Measurements from ENCODE around the gene VAV2.

The VAV2 gene

GRCh38 chr9:133913571-133914369 is 78.4 kb downstream of the VAV2 start:
- H4K20me1 ChIP-seq: peaks cover 1 to 91% (median 40%) of the 10 kb centered on the region in 11 experiments; a peak in 20 of 22 replicates
- no peak overlapping the region for H3K4me3 ChIP-seq
- H3K9ac ChIP-seq: no peak overlapping the region; a peak in 1 of 22 replicates
- peak overlapping the region in 8 of 11 experiments; percentile 7 to 47 (median 36); a peak in 12 of 22 replicates for H3K4me2 ChIP-seq
- H3K9me3 ChIP-seq (replicated peaks in 1 of 11): peaks cover 0 to 6% (median 4%) of the 10 kb centered on the region in 11 experiments; a peak in 9 of 22 replicates
- peaks cover 22 to 92% (median 71%) of the 10 kb centered on the region in 10 experiments for H3K4me1 ChIP-seq
- no peaks in the 10 kb centered on the region for H3K27me3 ChIP-seq
- H3K27ac ChIP-seq: peak overlapping the region in 4 of 11 experiments; percentile 0 to 36 (median 4); a peak in 2 of 22 replicates
- no peak for TF ChIP-seq Cebpa-rat (IDR thresholded peaks at IDR 0.05)
- H3K36me3 ChIP-seq: peaks cover 0 to 5% (median 0%) of the 10 kb centered on the region in 11 experiments; a peak in 4 of 22 replicates

DNA sequence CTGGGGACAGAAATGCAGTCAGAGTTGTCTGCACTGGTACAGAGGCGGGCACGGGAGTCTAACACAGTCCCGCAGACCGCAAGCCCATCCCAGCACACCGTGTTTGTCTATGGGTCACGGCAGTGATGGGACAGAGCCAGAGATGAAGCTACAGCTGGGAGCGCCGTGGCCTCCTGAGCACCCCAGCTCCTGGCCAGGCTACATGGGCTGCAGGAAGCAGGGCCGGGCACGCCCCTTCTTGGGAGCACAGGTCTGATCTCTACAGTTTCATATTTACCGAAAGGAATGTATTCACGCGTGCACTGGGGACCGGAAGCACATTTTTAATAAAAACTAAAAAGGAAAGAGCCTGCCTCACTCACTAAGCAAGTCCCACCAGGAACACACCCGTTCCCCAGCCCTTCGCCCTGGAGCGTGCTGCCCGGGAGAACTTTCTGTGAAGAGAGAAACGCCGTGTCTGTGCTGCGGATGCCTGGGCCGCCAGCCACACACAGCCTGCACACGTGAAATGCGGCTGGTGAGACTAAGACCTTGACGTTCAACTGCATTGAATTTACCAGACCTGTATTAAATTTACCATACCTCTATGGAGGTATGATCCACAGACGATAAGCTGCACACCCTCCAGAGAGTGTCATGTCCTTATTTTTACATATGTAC is 81.1 kb downstream of the VAV2 start:
- H3K4me3 ChIP-seq: no peak overlapping the region
- H3K27ac ChIP-seq: no peak overlapping the region
- peaks cover 0 to 5% (median 0%) of the 10 kb centered on the region in 11 experiments; a peak in 4 of 22 replicates for H3K36me3 ChIP-seq
- H3K9ac ChIP-seq: no peak overlapping the region
- H3K27me3 ChIP-seq: no peaks in the 10 kb centered on the region
- no peak for TF ChIP-seq Cebpa-rat (IDR thresholded peaks at IDR 0.05)
- peaks cover 19 to 88% (median 61%) of the 10 kb centered on the region in 11 experiments; a peak in 20 of 22 replicates for H4K20me1 ChIP-seq
- H3K9me3 ChIP-seq (replicated peaks in 1 of 11): peaks cover 0 to 6% (median 4%) of the 10 kb centered on the region in 11 experiments; a peak in 9 of 22 replicates
- peaks cover 8 to 88% (median 64%) of the 10 kb centered on the region in 10 experiments for H3K4me1 ChIP-seq
- no peak overlapping the region for H3K4me2 ChIP-seq

DNA sequence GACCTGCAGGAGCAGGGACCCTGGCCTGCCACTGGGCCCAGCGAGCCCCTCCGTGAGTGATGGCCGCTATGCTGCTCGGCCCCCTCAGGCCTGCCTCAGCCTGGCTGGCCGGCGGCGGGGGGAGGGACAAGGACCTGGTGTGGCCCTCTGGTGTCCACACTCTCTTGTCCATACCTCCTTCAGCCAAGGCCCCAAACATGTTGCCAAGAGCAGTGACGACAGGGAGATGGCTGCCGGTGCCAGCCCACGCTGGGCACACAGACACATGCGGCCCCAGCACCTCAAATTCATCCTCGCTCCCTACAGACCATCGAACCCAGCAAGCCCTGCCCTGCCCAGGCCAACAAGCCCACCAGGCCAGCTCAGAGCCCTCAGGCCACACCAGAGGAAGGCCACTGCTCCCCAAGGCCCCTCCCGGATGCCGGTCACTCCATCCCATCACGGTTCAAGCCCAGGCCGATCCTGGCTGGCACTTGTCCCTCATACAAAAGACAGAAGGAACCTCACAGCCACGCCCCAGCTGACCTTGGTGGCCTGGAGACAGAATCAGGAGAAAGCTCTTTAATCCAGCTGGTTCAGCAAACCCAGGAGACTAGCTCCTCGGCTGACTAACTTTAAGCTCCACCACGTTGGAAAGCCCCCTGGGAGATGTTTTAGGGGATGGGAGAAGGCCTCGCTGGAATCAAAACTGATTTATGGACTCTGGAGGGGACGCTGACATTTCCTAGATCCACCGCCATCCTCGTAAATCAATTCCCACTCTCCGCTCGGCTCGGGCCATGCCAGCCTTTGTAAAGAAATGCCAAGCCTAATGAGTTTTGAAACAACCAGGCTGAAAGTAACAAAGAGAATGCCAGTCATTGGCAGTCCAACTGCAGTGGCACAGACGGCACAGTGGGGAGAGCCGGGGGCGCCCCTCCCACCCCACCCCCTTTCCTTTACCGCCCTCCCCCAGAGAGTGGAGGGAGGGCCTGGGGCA is 84.9 kb downstream of the VAV2 start:
- Histone ChIP-seq H4K20me1 (peaks cover 47 to 93% (median 75%) of the 10 kb centered on the region in 11 experiments; a peak in 21 of 22 replicates), H3K27me3 (no peaks in the 10 kb centered on the region)

DNA sequence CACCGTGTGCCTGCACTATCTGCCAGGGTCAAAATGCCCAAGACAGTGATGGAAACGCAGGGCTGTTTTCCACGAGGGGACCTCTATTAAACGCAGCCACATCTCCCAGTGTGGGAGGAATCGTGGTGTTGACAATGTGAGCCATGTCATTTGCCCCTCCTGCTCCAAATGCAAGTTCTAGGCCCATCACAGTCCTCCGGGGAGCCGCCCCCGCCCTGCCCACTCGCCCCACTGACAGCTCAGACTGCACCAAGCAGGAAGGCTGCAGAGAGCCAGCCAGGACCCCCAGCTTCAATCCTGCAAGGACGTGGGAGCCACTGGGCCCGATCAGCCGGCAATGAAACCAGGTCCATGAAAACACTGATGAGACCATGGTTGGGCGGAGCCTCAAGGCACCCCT is 85.9 kb downstream of the VAV2 start:
- peak overlapping the region in 4 of 11 experiments; percentile 4 to 73 (median 54); a peak in 4 of 22 replicates for H3K4me2 ChIP-seq
- TF ChIP-seq Cebpa-rat (IDR thresholded peaks at IDR 0.05): no peak
- peaks cover 0 to 5% (median 0%) of the 10 kb centered on the region in 11 experiments; a peak in 3 of 22 replicates for H3K36me3 ChIP-seq
- H3K27ac ChIP-seq: peak overlapping the region in 1 of 11 experiments; percentile 41; a peak in 1 of 22 replicates
- no peaks in the 10 kb centered on the region for H3K27me3 ChIP-seq
- peaks cover 4 to 85% (median 68%) of the 10 kb centered on the region in 10 experiments; a peak in 18 of 20 replicates for H3K4me1 ChIP-seq
- H3K4me3 ChIP-seq: no peak overlapping the region
- H3K9me3 ChIP-seq (replicated peaks in 1 of 11): peaks cover 0 to 6% (median 4%) of the 10 kb centered on the region in 11 experiments; a peak in 9 of 22 replicates
- H3K9ac ChIP-seq: 0 out of 22 replicates have a peak overlapping the region, but pooled peaks of 1 of the 11 experiments have one; percentile 62
- H4K20me1 ChIP-seq: peaks cover 57 to 93% (median 78%) of the 10 kb centered on the region in 11 experiments; a peak in 21 of 22 replicates

More for the DNA sequence above, 84.9 kb downstream of the VAV2 start:
- H3K9me3 ChIP-seq (replicated peaks in 1 of 11): peaks cover 0 to 6% (median 4%) of the 10 kb centered on the region in 11 experiments; a peak in 9 of 22 replicates
- H3K4me1 ChIP-seq: peaks cover 4 to 81% (median 59%) of the 10 kb centered on the region in 10 experiments; a peak in 17 of 20 replicates
- H3K4me2 ChIP-seq: peak overlapping the region in 10 of 11 experiments; percentile 18 to 73 (median 52); a peak in 19 of 22 replicates
- peak overlapping the region in 6 of 11 experiments; percentile 11 to 50 (median 34); a peak in 10 of 22 replicates for H3K27ac ChIP-seq
- H3K9ac ChIP-seq: peak overlapping the region in 5 of 11 experiments; percentile 4 to 62 (median 35); a peak in 3 of 22 replicates
- no peak overlapping the region for H3K4me3 ChIP-seq
- TF ChIP-seq Cebpa-rat (IDR thresholded peaks at IDR 0.05): no peak
- H3K36me3 ChIP-seq: peaks cover 0 to 5% (median 0%) of the 10 kb centered on the region in 11 experiments; a peak in 4 of 22 replicates

- TF ChIP-seq Cebpa-rat (IDR thresholded peaks at IDR 0.05): no peak
- no peak overlapping the region for H3K4me3 ChIP-seq
- peaks cover 63 to 93% (median 84%) of the 10 kb centered on the region in 11 experiments; a peak in 21 of 22 replicates for H4K20me1 ChIP-seq
- H3K4me1 ChIP-seq: peaks cover 11 to 87% (median 72%) of the 10 kb centered on the region in 10 experiments; a peak in 18 of 20 replicates
- peaks cover 0 to 6% (median 4%) of the 10 kb centered on the region in 11 experiments; a peak in 9 of 22 replicates for H3K9me3 ChIP-seq (replicated peaks in 1 of 11)
- no peaks in the 10 kb centered on the region for H3K27me3 ChIP-seq
- peaks cover 0 to 5% (median 0%) of the 10 kb centered on the region in 11 experiments; a peak in 2 of 22 replicates for H3K36me3 ChIP-seq
- peak overlapping the region in 2 of 11 experiments; percentile 3 to 4; a peak in 1 of 22 replicates for H3K4me2 ChIP-seq
- H3K27ac ChIP-seq: no peak overlapping the region
- H3K9ac ChIP-seq: no peak overlapping the region
Measured at GRCh38 chr9:133905493-133905892, 86.6 kb downstream of the VAV2 start.

GRCh38 chr9:133904346-133905090 is 87.6 kb downstream of the VAV2 start:
- no peaks in the 10 kb centered on the region for H3K27me3 ChIP-seq
- H3K36me3 ChIP-seq: no peaks in the 10 kb centered on the region
- H3K9ac ChIP-seq: no peak overlapping the region; a peak in 1 of 22 replicates
- peaks cover 64 to 93% (median 84%) of the 10 kb centered on the region in 11 experiments; a peak in 21 of 22 replicates for H4K20me1 ChIP-seq
- H3K4me1 ChIP-seq: peaks cover 16 to 89% (median 78%) of the 10 kb centered on the region in 10 experiments; a peak in 18 of 20 replicates
- no peak overlapping the region for H3K4me3 ChIP-seq
- peak overlapping the region in 7 of 11 experiments; percentile 21 to 81 (median 68); a peak in 9 of 22 replicates for H3K4me2 ChIP-seq
- H3K9me3 ChIP-seq (replicated peaks in 1 of 11): no peaks in the 10 kb centered on the region
- no peak overlapping the region; a peak in 1 of 22 replicates for H3K27ac ChIP-seq
- TF ChIP-seq Cebpa-rat (IDR thresholded peaks at IDR 0.05): no peak
